ENCODE measurements around the gene GABRA6. TPM values are rescaled to one million over a fixed set of nuclear protein-coding genes. Genes with fewer than 3 reads are reported as not detected.

The GABRA6 gene
- total and polyA plus RNA-seq, 4 donors, result not detected

- no peak for TF ChIP-seq GABPA (IDR thresholded peaks at IDR 0.05 in 1 of 2, conservative IDR thresholded peaks at IDR 0.05 in 1 of 2)
- TF ChIP-seq FOXA1 (IDR thresholded peaks at IDR 0.05), result no peak
- TF ChIP-seq JUND (IDR thresholded peaks at IDR 0.05), result no peak
- no peak for TF ChIP-seq FOXA2 (IDR thresholded peaks at IDR 0.05)
- no peak for TF ChIP-seq HNF4G (IDR thresholded peaks at IDR 0.05)
- TF ChIP-seq HNF4A (conservative IDR thresholded peaks at IDR 0.05), result no peak
Measured at GRCh38 chr5:161720460-161720859, 34.9 kb downstream of the GABRA6 start (continued).

GRCh38 chr5:161734741-161735140 lies 49.2 kb downstream of the GABRA6 start:
- no peaks in the 10 kb centered on the region for H3K9me3 ChIP-seq (ENCODE audit: control insufficient read depth in 4 of 4, low read length in 3 of 4)
- 65% methylated on average over 1 of the region's 1 CpG for WGBS
- H3K36me3 ChIP-seq (ENCODE audit: control insufficient read depth in 4 of 4, insufficient read depth in 3 of 4, low read depth in 1 of 4, low read length in 3 of 4), result no peaks in the 10 kb centered on the region
- no peak for TF ChIP-seq YY1 (IDR thresholded peaks at IDR 0.05)
- DNase-seq (ENCODE audit: low spot score), result no peak
- H3K27me3 ChIP-seq (ENCODE audit: control insufficient read depth in 4 of 4, insufficient read depth in 4 of 4, low read length in 3 of 4), result no peaks in the 10 kb centered on the region
- no peak overlapping the region for H3K4me3 ChIP-seq (ENCODE audit: low read depth in 1 of 3, low read length in 3 of 3)
- H3K27ac ChIP-seq (ENCODE audit: low read depth in 1 of 2, low read length in 2 of 2), result no peak overlapping the region
- no peaks in the 10 kb centered on the region for H3K4me1 ChIP-seq (ENCODE audit: control insufficient read depth in 4 of 4, insufficient read depth in 4 of 4, low read length in 3 of 4)
- H3K9ac ChIP-seq (ENCODE audit: low read depth in 1 of 2, low read length in 2 of 2), result no peak overlapping the region

GRCh38 chr5:161740433-161740832 lies 54.9 kb downstream of the GABRA6 start:
- H3K27me3 ChIP-seq (ENCODE audit: control insufficient read depth in 4 of 4, insufficient read depth in 4 of 4, low read length in 3 of 4), result no peaks in the 10 kb centered on the region
- 80% methylated on average over 1 of the region's 1 CpG for whole genome bisulfite sequencing
- no peak for DNase-seq (ENCODE audit: low spot score)

GRCh38 chr5:161744276-161744675 lies 58.8 kb downstream of the GABRA6 start:
- Histone ChIP-seq H3K4me1 (ENCODE audit: control insufficient read depth in 4 of 4, insufficient read depth in 4 of 4, low read length in 3 of 4) (no peaks in the 10 kb centered on the region), H3K9ac (ENCODE audit: low read depth in 1 of 2, low read length in 2 of 2) (no peak overlapping the region), H3K36me3 (ENCODE audit: control insufficient read depth in 4 of 4, insufficient read depth in 3 of 4, low read depth in 1 of 4, low read length in 3 of 4) (no peaks in the 10 kb centered on the region), H3K4me3 (ENCODE audit: low read depth in 1 of 3, low read length in 3 of 3) (no peak overlapping the region), H3K9me3 (ENCODE audit: control insufficient read depth in 4 of 4, low read length in 3 of 4) (peaks cover 0 to 1% (median 0%) of the 10 kb centered on the region in 4 donors), H3K27ac (ENCODE audit: low read depth in 1 of 2, low read length in 2 of 2) (no peak overlapping the region), H3K27me3 (ENCODE audit: control insufficient read depth in 4 of 4, insufficient read depth in 4 of 4, low read length in 3 of 4) (no peaks in the 10 kb centered on the region)
- WGBS, result 74% methylated on average over 2 of the region's 2 CpGs
- DNase-seq (ENCODE audit: low spot score), result no peak
- no peak for TF ChIP-seq ZBTB33 (IDR thresholded peaks at IDR 0.05)

More at GRCh38 chr5:161740433-161740832, 54.9 kb downstream of the GABRA6 start:
- H3K36me3 ChIP-seq (ENCODE audit: control insufficient read depth in 4 of 4, insufficient read depth in 3 of 4, low read depth in 1 of 4, low read length in 3 of 4), result no peaks in the 10 kb centered on the region
- H3K27ac ChIP-seq (ENCODE audit: low read depth in 1 of 2, low read length in 2 of 2), result no peak overlapping the region
- TF ChIP-seq SP1 (IDR thresholded peaks at IDR 0.05) (no peak), HNF4G (IDR thresholded peaks at IDR 0.05) (no peak), RAD21 (IDR thresholded peaks at IDR 0.05) (no peak), HNF4A (conservative IDR thresholded peaks at IDR 0.05) (no peak), JUND (IDR thresholded peaks at IDR 0.05) (no peak), NR2F2 (IDR thresholded peaks at IDR 0.05) (no peak), EGR1 (IDR thresholded peaks at IDR 0.05; ENCODE audit: low read depth in 2 of 2) (no peak), FOXA2 (IDR thresholded peaks at IDR 0.05) (no peak), FOXA1 (IDR thresholded peaks at IDR 0.05) (no peak), TAF1 (conservative IDR thresholded peaks at IDR 0.05) (no peak), GABPA (IDR thresholded peaks at IDR 0.05 in 1 of 2, conservative IDR thresholded peaks at IDR 0.05 in 1 of 2) (no peak)
- TF ChIP-seq, protein P1, sequence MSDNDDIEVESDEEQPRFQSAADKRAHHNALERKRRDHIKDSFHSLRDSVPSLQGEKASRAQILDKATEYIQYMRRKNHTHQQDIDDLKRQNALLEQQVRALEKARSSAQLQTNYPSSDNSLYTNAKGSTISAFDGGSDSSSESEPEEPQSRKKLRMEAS (IDR thresholded peaks at IDR 0.05), result no peak
- TF ChIP-seq, protein P2, sequence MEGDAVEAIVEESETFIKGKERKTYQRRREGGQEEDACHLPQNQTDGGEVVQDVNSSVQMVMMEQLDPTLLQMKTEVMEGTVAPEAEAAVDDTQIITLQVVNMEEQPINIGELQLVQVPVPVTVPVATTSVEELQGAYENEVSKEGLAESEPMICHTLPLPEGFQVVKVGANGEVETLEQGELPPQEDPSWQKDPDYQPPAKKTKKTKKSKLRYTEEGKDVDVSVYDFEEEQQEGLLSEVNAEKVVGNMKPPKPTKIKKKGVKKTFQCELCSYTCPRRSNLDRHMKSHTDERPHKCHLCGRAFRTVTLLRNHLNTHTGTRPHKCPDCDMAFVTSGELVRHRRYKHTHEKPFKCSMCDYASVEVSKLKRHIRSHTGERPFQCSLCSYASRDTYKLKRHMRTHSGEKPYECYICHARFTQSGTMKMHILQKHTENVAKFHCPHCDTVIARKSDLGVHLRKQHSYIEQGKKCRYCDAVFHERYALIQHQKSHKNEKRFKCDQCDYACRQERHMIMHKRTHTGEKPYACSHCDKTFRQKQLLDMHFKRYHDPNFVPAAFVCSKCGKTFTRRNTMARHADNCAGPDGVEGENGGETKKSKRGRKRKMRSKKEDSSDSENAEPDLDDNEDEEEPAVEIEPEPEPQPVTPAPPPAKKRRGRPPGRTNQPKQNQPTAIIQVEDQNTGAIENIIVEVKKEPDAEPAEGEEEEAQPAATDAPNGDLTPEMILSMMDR (IDR thresholded peaks at IDR 0.05; ENCODE audit: low read depth, low read length, missing input control), result no peak
- no peak overlapping the region for H3K9ac ChIP-seq (ENCODE audit: low read depth in 1 of 2, low read length in 2 of 2)
- H3K9me3 ChIP-seq (ENCODE audit: control insufficient read depth in 4 of 4, low read length in 3 of 4), result peaks cover 0 to 1% (median 0%) of the 10 kb centered on the region in 4 donors
- H3K4me1 ChIP-seq (ENCODE audit: control insufficient read depth in 4 of 4, insufficient read depth in 4 of 4, low read length in 3 of 4), result no peaks in the 10 kb centered on the region
- H3K4me3 ChIP-seq (ENCODE audit: low read depth in 1 of 3, low read length in 3 of 3), result no peak overlapping the region

Data from liver (tissue), 9 donors.